Measurements from ENCODE around the gene S100A5.
A peak's percentile ranks its signal among the peaks of the same experiment; 100 is the strongest.

S100A5 gene

DNA sequence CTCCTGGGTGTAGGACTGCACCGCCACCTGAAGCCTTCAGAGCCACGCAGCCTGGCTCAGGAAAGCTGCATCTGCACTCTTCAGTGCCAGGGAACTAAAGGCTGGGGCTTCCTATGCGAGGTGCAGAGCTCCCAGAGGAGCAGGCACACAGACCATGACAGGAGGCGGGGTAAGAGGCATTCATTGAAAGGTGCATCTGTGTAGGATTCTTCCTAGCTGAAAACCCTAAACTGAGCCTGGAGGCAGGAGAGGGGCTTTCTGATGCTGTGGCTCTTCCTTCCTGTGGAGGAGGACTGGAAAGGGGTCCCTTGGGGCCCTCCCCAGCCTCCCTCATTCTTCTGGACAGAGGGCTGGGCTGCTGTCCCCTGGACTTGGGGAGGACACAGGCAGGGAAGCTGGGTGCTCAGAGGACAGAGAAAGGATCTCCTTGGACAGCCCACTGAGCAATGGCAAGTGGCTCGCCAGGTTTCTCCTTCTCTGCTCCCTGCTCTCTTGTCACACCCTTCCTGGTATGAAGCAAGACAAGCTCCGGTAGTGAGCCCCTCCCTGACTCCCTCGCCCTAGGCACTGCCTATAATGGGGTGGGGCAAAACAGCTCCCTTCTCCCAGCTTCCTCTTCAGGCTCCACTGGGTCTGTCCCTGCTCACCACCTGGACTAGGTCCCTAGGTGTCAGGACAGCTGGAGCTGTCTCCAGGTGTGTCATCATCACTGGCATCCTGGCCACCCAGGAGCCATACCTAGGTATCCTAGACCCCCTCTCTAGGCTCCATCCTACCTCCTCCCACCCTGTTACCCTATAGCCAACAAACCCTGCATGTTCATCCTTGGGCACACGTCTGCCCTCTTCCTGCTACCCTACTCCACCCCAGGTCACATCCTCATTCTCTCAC lies 25.0 kb downstream of the S100A5 start:
- Mint-ChIP-seq H3K4me3 (no peak overlapping the region), H3K4me1 (peaks cover 19% of the 10 kb centered on the region), H3K36me3 (no peaks in the 10 kb centered on the region), H3K9me3 (no peaks in the 10 kb centered on the region), H3K27ac (no peak overlapping the region), H3K27me3 (peaks cover 9% of the 10 kb centered on the region)
- ATAC-seq, result no peak

DNA sequence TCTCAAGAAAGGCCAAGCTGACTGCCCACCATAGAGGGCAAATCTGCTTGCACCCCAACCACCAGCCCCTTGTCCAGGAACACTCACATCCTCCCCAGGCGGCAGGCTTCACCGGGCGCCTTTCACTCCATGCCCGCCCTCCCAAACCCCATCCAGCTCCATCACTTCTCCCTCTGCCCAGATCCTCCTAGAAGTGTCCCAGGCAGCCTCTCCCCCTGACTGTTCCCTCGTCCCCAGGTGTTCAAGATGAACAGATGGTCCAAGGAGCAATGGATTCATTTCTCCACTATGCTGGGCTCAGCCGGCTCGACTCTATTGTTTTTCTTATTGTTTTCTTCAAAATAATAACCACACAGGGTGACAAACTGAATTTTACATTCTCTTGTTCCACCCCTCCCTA lies 27.1 kb downstream of the S100A5 start:
- no peak for ATAC-seq
- Mint-ChIP-seq H3K9me3 (no peaks in the 10 kb centered on the region), H3K27ac (no peak overlapping the region)

DNA sequence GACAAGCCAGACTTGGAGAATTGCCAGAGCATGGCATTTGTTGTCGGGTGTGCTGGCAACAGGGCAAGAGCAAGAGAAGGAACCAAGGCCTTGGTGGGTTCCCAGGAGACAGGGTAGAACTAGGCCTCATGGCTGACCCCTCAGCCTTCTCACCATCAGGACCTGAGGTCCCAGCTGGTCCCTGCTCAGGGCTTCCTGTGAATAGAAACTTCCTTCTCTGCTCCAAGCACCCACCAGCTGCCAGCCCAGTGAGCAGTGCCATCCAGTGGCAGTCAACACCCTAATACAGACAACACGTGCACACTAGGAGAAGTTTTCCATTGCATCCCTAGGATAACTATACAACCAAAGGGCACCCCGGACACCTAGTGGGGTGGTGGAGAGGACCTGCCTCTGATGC lies 27.7 kb downstream of the S100A5 start:
- Mint-ChIP-seq H3K36me3 (no peaks in the 10 kb centered on the region), H3K27me3 (no peaks in the 10 kb centered on the region), H3K4me1 (peaks cover 14% of the 10 kb centered on the region), H3K4me3 (no peak overlapping the region), H3K9me3 (no peaks in the 10 kb centered on the region), H3K27ac (no peak overlapping the region)
- ATAC-seq, result no peak

More for the DNA sequence above, 27.1 kb downstream of the S100A5 start:
- Mint-ChIP-seq H3K4me1 (peaks cover 20% of the 10 kb centered on the region), H3K36me3 (no peaks in the 10 kb centered on the region), H3K27me3 (no peaks in the 10 kb centered on the region), H3K4me3 (no peak overlapping the region)

DNA sequence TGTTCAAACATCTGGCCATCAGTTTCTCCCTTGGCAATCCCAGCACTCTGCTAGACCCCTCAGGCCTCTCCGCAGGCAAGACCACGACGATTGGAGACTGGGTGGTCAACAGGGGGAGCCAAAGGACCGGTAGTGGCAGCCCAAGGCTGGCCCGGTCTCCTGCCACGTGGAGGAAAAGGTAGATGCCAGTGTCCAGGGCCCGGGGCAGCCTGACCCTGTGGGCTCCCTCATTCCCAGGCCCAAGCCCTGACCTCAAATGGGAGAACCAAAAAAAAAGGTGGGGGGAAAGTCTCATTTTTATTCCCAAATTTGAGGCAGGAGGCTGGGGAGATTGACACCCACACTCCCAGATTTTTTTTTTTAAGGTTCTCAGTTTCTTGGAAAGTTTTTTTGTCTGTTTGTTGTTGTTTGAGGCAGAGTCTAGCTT lies 29.7 kb downstream of the S100A5 start:
- H3K36me3 Mint-ChIP-seq, result no peaks in the 10 kb centered on the region
- no peaks in the 10 kb centered on the region for H3K9me3 Mint-ChIP-seq
- no peaks in the 10 kb centered on the region for H3K27me3 Mint-ChIP-seq
- peaks cover 8% of the 10 kb centered on the region for H3K4me1 Mint-ChIP-seq
- H3K4me3 Mint-ChIP-seq, result no peak overlapping the region
- ATAC-seq, result peak; percentile 89
- H3K27ac Mint-ChIP-seq, result no peak overlapping the region

DNA sequence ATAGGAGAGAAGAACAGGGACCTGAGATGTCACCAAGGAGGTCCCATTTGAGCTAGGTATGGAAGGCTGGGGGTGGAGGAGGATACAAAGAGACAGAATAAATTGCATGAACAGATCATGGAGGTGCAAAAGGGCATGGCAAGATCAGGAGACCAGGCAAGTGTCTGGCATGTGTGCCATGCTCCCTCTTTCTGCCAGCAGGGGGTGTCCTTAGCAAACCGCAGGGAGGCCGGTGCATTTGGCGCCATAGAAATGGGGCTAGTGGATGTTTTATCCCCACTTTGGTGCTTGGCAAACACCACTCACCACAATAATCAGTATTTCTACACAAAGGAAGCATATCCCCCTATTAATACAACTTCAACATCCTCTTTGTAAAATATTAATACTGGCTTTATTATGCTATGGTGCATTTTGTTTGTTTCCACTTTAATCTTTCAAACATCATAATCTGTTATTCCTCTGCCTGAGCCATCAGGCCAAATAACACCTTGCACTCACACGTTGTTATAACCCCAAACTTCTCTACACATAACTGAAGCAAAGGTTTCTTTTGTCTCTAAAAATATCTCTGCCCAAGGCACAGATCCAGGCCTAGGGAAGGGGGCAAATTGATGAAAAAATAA lies 30.9 kb downstream of the S100A5 start:
- Mint-ChIP-seq H3K27me3 (no peaks in the 10 kb centered on the region), H3K36me3 (no peaks in the 10 kb centered on the region), H3K27ac (no peak overlapping the region)

DNA sequence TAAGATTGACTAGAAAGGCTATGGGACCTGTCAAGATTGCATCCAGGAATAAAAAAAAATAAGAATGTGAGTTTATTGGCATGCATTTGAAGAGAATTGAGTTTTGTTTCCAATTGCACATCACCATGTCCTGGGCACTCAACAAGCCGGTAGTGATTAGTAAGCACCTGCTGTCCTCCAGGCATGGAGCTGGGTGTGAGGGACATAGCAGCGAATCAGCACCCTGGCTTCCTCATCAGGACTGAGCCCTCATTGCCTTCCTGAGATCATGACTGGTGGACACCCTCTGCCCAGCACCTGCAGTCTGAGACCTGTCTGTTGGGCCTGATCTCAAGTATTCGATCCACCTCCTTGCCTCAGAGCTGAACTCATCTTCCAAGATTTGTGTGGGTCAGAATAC lies 31.7 kb downstream of the S100A5 start:
- Mint-ChIP-seq H3K27me3 (no peaks in the 10 kb centered on the region), H3K4me1 (peaks cover 7% of the 10 kb centered on the region), H3K27ac (no peak overlapping the region), H3K36me3 (no peaks in the 10 kb centered on the region), H3K9me3 (no peaks in the 10 kb centered on the region), H3K4me3 (no peak overlapping the region)
- no peak for ATAC-seq

More for the DNA sequence above, 30.9 kb downstream of the S100A5 start:
- Mint-ChIP-seq H3K4me1 (peaks cover 7% of the 10 kb centered on the region), H3K9me3 (no peaks in the 10 kb centered on the region), H3K4me3 (no peak overlapping the region)
- peak; percentile 64 for ATAC-seq

DNA sequence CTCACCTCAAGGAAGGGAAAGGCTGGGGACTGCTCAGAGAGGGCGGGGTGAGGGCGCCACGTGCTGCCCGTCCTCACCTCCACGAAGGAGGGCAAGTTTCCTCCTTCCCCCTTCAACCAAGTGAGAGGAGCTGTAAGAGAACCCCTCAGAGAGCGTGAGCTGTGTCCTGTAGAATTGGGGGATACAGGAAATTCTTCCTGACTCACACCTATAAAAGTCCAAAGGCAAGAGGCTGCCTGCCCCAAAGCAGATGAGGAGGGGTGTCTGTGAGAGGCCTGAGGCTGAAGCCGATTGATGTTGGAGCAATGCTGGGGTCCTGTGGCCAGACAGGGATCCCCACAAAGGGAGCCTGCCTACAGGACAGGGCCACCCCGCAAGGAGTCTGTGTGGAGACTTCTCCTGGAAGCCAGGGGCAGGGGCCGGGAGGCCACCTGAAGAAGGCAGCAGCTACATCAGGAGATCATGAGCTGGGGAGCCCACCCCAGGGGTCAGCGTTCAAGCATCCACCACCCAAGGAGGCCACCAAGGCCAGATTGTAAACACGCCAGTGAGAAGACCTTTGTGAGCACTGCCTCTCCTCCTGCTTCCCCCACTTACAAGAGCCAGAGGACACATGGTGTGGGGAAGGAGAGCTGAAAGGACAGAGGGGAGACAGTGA lies 32.7 kb downstream of the S100A5 start:
- H3K27me3 Mint-ChIP-seq, result no peaks in the 10 kb centered on the region
- no peaks in the 10 kb centered on the region for H3K36me3 Mint-ChIP-seq
- H3K4me3 Mint-ChIP-seq, result no peak overlapping the region
- H3K27ac Mint-ChIP-seq, result peak overlapping the region; percentile 13
- no peaks in the 10 kb centered on the region for H3K9me3 Mint-ChIP-seq
- ATAC-seq, result no peak
- peaks cover 7% of the 10 kb centered on the region for H3K4me1 Mint-ChIP-seq

DNA sequence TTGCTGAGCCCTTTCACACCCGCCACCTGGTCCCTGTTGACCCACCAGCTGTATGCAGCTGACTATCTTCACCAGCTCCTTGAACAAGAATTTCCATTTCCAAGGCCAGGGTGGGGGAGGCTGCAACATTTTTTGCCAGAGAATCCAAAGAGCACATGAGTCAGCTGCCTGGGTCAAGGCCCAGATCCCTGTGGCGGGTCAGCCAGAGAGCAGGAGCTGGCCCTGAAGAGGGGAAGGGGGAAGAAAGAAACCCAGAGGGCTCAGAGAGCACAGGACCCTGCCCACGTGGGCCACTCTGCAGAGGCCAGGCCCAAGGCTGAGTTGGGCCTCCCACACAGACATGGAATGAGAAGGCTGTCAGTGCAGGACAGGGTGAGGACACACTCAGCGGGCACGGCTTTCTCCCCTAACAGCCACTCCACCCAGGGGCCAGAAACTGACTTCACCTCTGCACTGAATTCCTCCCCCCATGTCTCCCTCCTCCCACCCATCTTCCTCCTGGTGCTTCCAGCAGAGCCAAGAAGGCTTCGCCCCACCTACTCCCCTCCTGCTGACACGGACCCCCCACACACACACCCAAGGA lies 33.8 kb downstream of the S100A5 start:
- Mint-ChIP-seq H3K4me3 (no peak overlapping the region), H3K27ac (peak overlapping the region; percentile 13), H3K4me1 (peaks cover 7% of the 10 kb centered on the region), H3K9me3 (no peaks in the 10 kb centered on the region), H3K27me3 (no peaks in the 10 kb centered on the region), H3K36me3 (no peaks in the 10 kb centered on the region)
- ATAC-seq, result no peak

DNA sequence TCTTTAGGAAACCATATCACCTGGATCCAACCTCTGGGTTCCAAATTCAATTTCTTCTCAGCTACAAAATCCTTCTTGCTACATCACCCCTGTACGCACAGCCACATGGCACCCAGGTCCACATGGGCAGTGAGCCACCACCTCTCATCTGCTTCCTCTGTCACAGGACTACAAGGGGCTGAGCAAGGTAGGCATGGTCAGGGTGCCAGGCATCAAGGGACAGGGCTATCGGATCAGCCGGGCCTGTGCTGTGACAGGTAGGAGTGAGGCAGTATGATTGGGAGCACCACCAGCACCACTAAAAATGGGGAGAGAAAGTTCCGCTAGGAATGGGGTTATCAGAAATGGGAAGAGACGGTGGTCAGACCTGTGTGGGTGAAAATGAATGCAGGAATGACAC lies 34.3 kb downstream of the S100A5 start:
- ATAC-seq, result no peak
- no peaks in the 10 kb centered on the region for H3K27me3 Mint-ChIP-seq
- H3K4me3 Mint-ChIP-seq, result no peak overlapping the region
- peaks cover 7% of the 10 kb centered on the region for H3K4me1 Mint-ChIP-seq
- no peaks in the 10 kb centered on the region for H3K9me3 Mint-ChIP-seq
- H3K27ac Mint-ChIP-seq, result no peak overlapping the region
- no peaks in the 10 kb centered on the region for H3K36me3 Mint-ChIP-seq

DNA sequence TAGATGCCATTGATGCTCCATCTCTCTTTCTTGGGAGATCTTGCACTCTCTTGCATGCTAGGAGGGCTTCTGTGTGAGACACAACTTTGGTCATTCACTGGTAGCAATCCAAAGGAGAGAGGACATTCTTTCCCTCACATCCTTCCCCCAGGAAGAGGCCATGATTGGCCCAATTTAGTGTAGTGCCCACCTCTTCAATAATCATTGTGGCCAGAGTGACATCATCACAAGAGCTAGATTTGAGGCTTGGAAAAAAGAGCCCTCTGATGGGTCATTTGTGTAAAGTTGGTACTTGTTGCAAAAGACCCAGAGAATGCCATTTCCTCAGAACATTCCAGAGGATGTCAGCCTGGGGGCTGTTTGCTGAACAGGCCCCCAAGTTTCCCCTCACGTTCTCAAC lies 35.2 kb downstream of the S100A5 start:
- Mint-ChIP-seq H3K9me3 (no peaks in the 10 kb centered on the region), H3K36me3 (no peaks in the 10 kb centered on the region), H3K27me3 (no peaks in the 10 kb centered on the region), H3K4me1 (peaks cover under 1% of the 10 kb centered on the region), H3K4me3 (no peak overlapping the region), H3K27ac (no peak overlapping the region)
- no peak for ATAC-seq

DNA sequence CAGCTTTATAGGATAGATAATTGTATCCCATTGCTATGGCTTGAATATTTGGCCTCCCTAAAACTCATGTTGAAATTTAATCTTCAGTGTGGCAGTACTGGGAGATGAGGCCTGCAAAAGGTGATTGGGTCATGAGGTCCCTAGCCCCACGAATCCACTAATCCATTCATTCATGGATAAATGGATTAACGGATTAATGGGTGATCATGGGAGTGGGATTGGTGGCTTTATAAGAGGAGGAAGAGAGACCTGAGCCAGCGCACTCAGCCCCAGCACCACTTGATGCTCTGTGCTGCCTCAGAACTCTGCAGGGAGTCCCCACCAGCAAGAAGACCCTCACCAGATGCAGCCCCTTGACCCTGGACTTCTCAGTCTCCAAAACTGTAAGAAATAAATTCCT lies 37.0 kb downstream of the S100A5 start:
- H3K27ac Mint-ChIP-seq, result no peak overlapping the region
- no peaks in the 10 kb centered on the region for H3K9me3 Mint-ChIP-seq
- no peaks in the 10 kb centered on the region for H3K36me3 Mint-ChIP-seq
- ATAC-seq, result no peak
- peaks cover 13% of the 10 kb centered on the region for H3K27me3 Mint-ChIP-seq
- no peaks in the 10 kb centered on the region for H3K4me1 Mint-ChIP-seq
- no peak overlapping the region for H3K4me3 Mint-ChIP-seq

DNA sequence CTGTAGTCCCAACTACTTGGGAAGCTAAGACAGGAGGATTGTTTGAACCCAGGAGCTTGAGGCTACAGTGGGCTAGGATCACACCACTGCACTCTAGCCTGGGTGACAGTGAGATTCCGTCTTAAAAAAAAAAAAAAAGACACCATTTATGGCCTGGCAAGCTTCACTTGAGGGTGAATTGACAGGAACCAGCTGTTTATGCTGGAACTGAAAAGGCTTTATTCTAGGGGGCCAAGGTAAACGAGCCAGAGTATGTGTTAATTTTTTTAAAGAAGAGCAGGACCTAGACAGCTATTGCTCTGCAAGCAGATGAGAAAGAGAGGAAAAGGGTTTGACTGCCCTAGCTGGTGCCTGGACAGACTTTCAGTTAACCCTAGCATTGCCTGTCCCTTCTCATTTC lies 42.0 kb downstream of the S100A5 start:
- Mint-ChIP-seq H3K36me3 (no peaks in the 10 kb centered on the region), H3K4me1 (peaks cover 13% of the 10 kb centered on the region), H3K9me3 (no peaks in the 10 kb centered on the region), H3K27ac (no peak overlapping the region), H3K27me3 (peaks cover 13% of the 10 kb centered on the region), H3K4me3 (no peak overlapping the region)
- no peak for ATAC-seq

DNA sequence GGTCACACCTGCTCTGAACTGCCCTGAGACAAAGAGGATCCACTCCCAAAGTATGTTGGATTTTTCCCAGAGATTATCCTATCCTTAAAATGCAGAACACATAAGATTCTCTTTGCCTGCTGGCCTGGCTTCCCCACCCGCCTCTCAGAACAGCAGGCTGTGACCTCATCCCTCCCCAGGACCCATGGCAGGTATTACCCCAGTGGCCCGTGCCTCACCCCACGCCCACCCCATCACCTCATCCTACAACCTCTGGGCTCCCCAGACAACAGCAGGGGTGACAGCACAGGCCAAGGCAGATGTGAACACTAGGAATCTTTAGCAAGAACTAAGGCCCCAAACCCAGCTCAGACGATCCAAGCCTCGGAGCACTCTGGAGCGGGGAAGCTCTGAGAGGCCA lies 45.2 kb downstream of the S100A5 start:
- H3K27me3 Mint-ChIP-seq, result peaks cover 25% of the 10 kb centered on the region
- H3K9me3 Mint-ChIP-seq, result no peaks in the 10 kb centered on the region
- H3K36me3 Mint-ChIP-seq, result no peaks in the 10 kb centered on the region
- ATAC-seq, result peak; percentile 64
- peak overlapping the region; percentile 43 for H3K27ac Mint-ChIP-seq
- peaks cover 20% of the 10 kb centered on the region for H3K4me1 Mint-ChIP-seq
- no peak overlapping the region for H3K4me3 Mint-ChIP-seq

DNA sequence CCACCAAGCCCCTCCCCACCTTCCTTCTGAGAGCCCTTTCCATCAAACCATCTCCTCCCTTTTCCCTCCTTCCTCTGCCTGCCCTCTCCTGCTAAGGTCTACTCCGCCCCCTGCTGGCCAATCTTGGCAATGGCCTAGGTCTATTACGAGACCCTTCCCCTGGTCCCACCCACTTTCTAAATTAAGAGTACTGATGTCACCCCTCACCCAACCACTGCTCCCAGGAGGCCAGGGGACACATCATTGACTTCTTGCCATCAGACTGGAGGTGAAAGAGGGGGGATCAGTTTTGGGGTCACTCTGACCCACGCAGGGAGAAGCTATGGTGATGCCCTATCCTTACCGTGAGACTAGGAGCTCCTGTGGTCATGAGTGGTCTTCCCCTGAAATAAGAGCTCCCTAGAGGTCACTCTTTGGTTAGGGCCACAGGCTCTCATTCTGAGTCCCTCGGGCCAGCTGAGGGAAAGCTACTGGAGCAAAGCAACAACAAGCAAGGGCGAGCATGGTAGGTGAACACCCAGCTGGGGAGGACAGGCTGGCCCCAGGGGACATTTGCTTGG lies 45.7 kb downstream of the S100A5 start:
- peak overlapping the region; percentile 43 for H3K27ac Mint-ChIP-seq
- peaks cover 22% of the 10 kb centered on the region for H3K27me3 Mint-ChIP-seq
- ATAC-seq, result peak; percentile 81
- no peaks in the 10 kb centered on the region for H3K9me3 Mint-ChIP-seq
- H3K36me3 Mint-ChIP-seq, result no peaks in the 10 kb centered on the region
- H3K4me1 Mint-ChIP-seq, result peaks cover 23% of the 10 kb centered on the region
- no peak overlapping the region for H3K4me3 Mint-ChIP-seq

DNA sequence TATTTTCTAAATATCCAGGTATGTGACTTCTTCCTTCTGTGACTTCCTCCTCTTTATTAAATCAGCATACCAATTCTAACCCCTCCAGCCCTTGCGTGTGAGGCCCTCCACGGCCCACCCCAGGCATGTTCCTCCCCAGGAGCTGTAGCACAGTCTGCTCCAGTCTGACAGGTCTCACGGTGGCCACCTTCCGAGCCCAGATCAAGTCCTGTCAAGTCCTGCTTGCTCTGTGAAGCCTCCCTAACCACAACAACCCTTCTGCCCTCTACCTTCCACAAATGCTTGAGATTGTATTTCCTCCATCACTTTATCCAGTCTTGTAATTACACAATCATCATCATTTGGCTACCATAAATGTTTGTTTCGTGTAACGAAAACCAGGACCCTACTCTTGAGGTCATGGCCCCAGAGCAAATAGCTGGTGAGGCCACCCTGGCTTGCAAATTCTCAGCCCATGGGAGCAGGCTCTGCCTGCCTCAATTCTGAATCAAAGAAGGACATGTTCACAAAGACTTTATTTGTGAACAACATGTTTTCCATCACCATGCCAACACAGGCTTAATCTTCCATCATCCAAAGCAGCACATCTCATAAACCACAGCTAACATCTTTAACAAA lies 47.3 kb downstream of the S100A5 start:
- Mint-ChIP-seq H3K27ac (no peak overlapping the region), H3K4me3 (no peak overlapping the region), H3K9me3 (no peaks in the 10 kb centered on the region), H3K27me3 (peaks cover 13% of the 10 kb centered on the region), H3K4me1 (peaks cover 23% of the 10 kb centered on the region), H3K36me3 (no peaks in the 10 kb centered on the region)
- ATAC-seq, result no peak

Measured in stimulated activated memory B cell treated with anti-CD40 and anti-IgM and Interleukin-4, amounts not matched to agents 10 μg/mL and 1 μg/mL and 100 μg/mL, for 72 hours (primary cell).